ENCODE results near the gene AGAP1. TPM values are rescaled to one million over a fixed set of nuclear protein-coding genes. Genes with fewer than 3 reads are reported as not detected.

Gene AGAP1
- total RNA-seq, 2 experiments from 2014 or later, result 0.89 to 0.97 TPM

GRCh38 chr2:235956281-235956970 is 462.6 kb downstream of the AGAP1 start:
- H3K4me1 Mint-ChIP-seq, result peaks cover 12% of the 10 kb centered on the region
- ChIA-PET CTCF (interaction anchor here (0.6 kb wide), 1 partner anchor 1834 kb away, joined by 3 read pairs; no protein-coding TSS in a partner anchor), POLR2A (no interaction called here)

GRCh38 chr2:235957251-235957650 is 463.4 kb downstream of the AGAP1 start:
- H3K27ac Mint-ChIP-seq, result no peak overlapping the region
- H3K36me3 Mint-ChIP-seq (ENCODE audit: low read depth), result no peaks in the 10 kb centered on the region
- H3K4me3 Mint-ChIP-seq, result no peak overlapping the region
- peaks cover 26% of the 10 kb centered on the region for H3K27me3 Mint-ChIP-seq
- no peak for DNase-seq
- CTCF ChIA-PET, result no interaction called here
- H3K9me3 Mint-ChIP-seq, result no peaks in the 10 kb centered on the region
- peaks cover 5% of the 10 kb centered on the region for H3K4me1 Mint-ChIP-seq
- POLR2A ChIA-PET, result no interaction called here

More at GRCh38 chr2:235956281-235956970, 462.6 kb downstream of the AGAP1 start:
- H3K27ac Mint-ChIP-seq, result no peak overlapping the region
- no peaks in the 10 kb centered on the region for H3K9me3 Mint-ChIP-seq
- H3K4me3 Mint-ChIP-seq, result no peak overlapping the region
- peaks cover 29% of the 10 kb centered on the region for H3K27me3 Mint-ChIP-seq
- no peaks in the 10 kb centered on the region for H3K36me3 Mint-ChIP-seq (ENCODE audit: low read depth)
- no peak for DNase-seq

GRCh38 chr2:235958221-235958930 is 464.5 kb downstream of the AGAP1 start:
- no peak overlapping the region for H3K27ac Mint-ChIP-seq
- no peaks in the 10 kb centered on the region for H3K9me3 Mint-ChIP-seq
- no peaks in the 10 kb centered on the region for H3K36me3 Mint-ChIP-seq (ENCODE audit: low read depth)
- H3K27me3 Mint-ChIP-seq, result peaks cover 21% of the 10 kb centered on the region
- no peak for DNase-seq
- ChIA-PET CTCF (no interaction called here), POLR2A (no interaction called here)
- no peak overlapping the region for H3K4me3 Mint-ChIP-seq
- H3K4me1 Mint-ChIP-seq, result no peaks in the 10 kb centered on the region

- ChIA-PET CTCF (no interaction called here), POLR2A (no interaction called here)
Measured at GRCh38 chr2:235958931-235959410, 465.1 kb downstream of the AGAP1 start.

GRCh38 chr2:235960011-235960715 is 466.3 kb downstream of the AGAP1 start:
- no peak for DNase-seq
- Mint-ChIP-seq H3K27ac (no peak overlapping the region), H3K27me3 (peaks cover 13% of the 10 kb centered on the region), H3K4me1 (no peaks in the 10 kb centered on the region), H3K9me3 (no peaks in the 10 kb centered on the region), H3K4me3 (no peak overlapping the region), H3K36me3 (ENCODE audit: low read depth) (no peaks in the 10 kb centered on the region)
- POLR2A ChIA-PET, result no interaction called here
- CTCF ChIA-PET, result no interaction called here

More at GRCh38 chr2:235958931-235959410, 465.1 kb downstream of the AGAP1 start:
- no peaks in the 10 kb centered on the region for H3K9me3 Mint-ChIP-seq
- H3K36me3 Mint-ChIP-seq (ENCODE audit: low read depth), result no peaks in the 10 kb centered on the region
- H3K27me3 Mint-ChIP-seq, result peaks cover 21% of the 10 kb centered on the region
- DNase-seq, result no peak
- H3K4me1 Mint-ChIP-seq, result no peaks in the 10 kb centered on the region
- no peak overlapping the region for H3K4me3 Mint-ChIP-seq
- H3K27ac Mint-ChIP-seq, result no peak overlapping the region

- CTCF ChIA-PET, result no interaction called here
- Mint-ChIP-seq H3K27ac (no peak overlapping the region), H3K27me3 (peaks cover 9% of the 10 kb centered on the region), H3K4me3 (no peak overlapping the region), H3K4me1 (no peaks in the 10 kb centered on the region), H3K9me3 (no peaks in the 10 kb centered on the region), H3K36me3 (ENCODE audit: low read depth) (no peaks in the 10 kb centered on the region)
- POLR2A ChIA-PET, result no interaction called here
- no peak for DNase-seq
Measured at GRCh38 chr2:235960716-235961640, 467.1 kb downstream of the AGAP1 start.

- Mint-ChIP-seq H3K27me3 (peaks cover 6% of the 10 kb centered on the region), H3K36me3 (ENCODE audit: low read depth) (no peaks in the 10 kb centered on the region), H3K4me3 (no peak overlapping the region), H3K4me1 (no peaks in the 10 kb centered on the region), H3K9me3 (no peaks in the 10 kb centered on the region), H3K27ac (no peak overlapping the region)
- ChIA-PET CTCF (no interaction called here), POLR2A (no interaction called here)
- DNase-seq, result no peak
Measured at GRCh38 chr2:235961711-235962110, 467.9 kb downstream of the AGAP1 start.

GRCh38 chr2:235963853-235964577 is 470.2 kb downstream of the AGAP1 start:
- DNase-seq, result no peak
- Mint-ChIP-seq H3K27ac (no peak overlapping the region), H3K9me3 (no peaks in the 10 kb centered on the region), H3K27me3 (peaks cover 4% of the 10 kb centered on the region), H3K4me1 (no peaks in the 10 kb centered on the region), H3K4me3 (no peak overlapping the region), H3K36me3 (ENCODE audit: low read depth) (no peaks in the 10 kb centered on the region)
- CTCF ChIA-PET, result no interaction called here
- POLR2A ChIA-PET, result no interaction called here

- H3K27ac Mint-ChIP-seq, result no peak overlapping the region
- H3K4me3 Mint-ChIP-seq, result no peak overlapping the region
- DNase-seq, result no peak
- H3K9me3 Mint-ChIP-seq, result no peaks in the 10 kb centered on the region
- POLR2A ChIA-PET, result no interaction called here
- no peaks in the 10 kb centered on the region for H3K36me3 Mint-ChIP-seq (ENCODE audit: low read depth)
- CTCF ChIA-PET, result no interaction called here
- H3K27me3 Mint-ChIP-seq, result peaks cover 4% of the 10 kb centered on the region
- H3K4me1 Mint-ChIP-seq, result no peaks in the 10 kb centered on the region
Measured at GRCh38 chr2:235964787-235965390, 471.0 kb downstream of the AGAP1 start.

- CTCF ChIA-PET, result no interaction called here
Measured at GRCh38 chr2:235966396-235966795, 472.6 kb downstream of the AGAP1 start.

GRCh38 chr2:235966932-235967757 is 473.3 kb downstream of the AGAP1 start:
- Mint-ChIP-seq H3K36me3 (ENCODE audit: low read depth) (no peaks in the 10 kb centered on the region), H3K9me3 (no peaks in the 10 kb centered on the region), H3K4me1 (no peaks in the 10 kb centered on the region), H3K27me3 (peaks cover 4% of the 10 kb centered on the region), H3K4me3 (no peak overlapping the region), H3K27ac (no peak overlapping the region)
- ChIA-PET CTCF (no interaction called here), POLR2A (no interaction called here)
- DNase-seq, result no peak

More at GRCh38 chr2:235966396-235966795, 472.6 kb downstream of the AGAP1 start:
- H3K4me3 Mint-ChIP-seq, result no peak overlapping the region
- no peak for DNase-seq
- peaks cover 4% of the 10 kb centered on the region for H3K27me3 Mint-ChIP-seq
- no peaks in the 10 kb centered on the region for H3K9me3 Mint-ChIP-seq
- H3K36me3 Mint-ChIP-seq (ENCODE audit: low read depth), result no peaks in the 10 kb centered on the region
- H3K27ac Mint-ChIP-seq, result no peak overlapping the region
- no peaks in the 10 kb centered on the region for H3K4me1 Mint-ChIP-seq
- POLR2A ChIA-PET, result no interaction called here
